Measurements from ENCODE around the gene RASGEF1C.

Gene RASGEF1C

DNA sequence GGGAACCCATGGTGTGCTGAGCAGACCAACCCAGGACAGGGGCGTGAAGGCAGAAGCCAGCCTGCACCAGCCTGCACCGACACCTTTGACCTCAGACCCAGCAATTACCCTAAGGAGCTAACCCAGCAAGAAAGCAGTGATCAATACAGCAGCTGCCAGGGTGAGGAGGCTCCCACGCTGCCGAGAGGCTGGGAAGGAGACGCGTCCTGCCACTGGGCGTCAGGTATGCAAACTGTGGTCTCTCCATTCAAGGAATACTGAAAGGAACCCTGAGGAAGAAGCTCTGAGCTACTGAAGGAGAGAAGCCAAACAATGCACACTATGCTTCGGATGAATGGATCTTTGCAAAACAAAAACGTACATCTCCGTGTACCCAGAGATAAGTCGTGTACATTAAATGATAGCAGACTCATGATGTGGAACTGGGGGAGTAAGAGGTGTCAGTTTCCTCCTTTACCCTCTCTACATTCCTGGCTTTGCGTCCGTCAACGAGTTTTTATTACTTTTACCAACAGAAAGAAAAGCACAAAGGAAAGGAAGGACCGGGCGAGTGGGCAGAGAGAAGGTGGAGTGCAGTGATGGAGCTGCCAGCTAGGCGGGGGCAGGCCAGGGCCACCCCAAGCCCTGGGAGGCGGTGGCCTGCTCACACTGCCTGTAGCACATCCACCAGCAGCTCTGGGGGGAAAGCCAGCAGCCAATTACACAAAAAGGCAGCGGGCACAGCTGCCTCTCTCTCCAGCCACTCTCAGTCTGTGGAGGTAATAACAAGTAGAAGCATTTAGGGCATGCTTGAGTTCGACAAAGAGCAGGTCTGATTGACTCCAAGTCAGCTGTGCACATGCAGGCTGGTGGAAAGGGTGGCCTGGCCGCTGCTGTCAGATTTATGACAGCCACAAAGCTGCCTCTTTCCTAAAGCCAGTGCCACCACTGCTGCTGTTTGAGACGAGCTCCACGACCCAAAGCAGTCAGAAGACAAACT, 29.3 kb downstream of the RASGEF1C start:
- DNase-seq, result no peak

DNA sequence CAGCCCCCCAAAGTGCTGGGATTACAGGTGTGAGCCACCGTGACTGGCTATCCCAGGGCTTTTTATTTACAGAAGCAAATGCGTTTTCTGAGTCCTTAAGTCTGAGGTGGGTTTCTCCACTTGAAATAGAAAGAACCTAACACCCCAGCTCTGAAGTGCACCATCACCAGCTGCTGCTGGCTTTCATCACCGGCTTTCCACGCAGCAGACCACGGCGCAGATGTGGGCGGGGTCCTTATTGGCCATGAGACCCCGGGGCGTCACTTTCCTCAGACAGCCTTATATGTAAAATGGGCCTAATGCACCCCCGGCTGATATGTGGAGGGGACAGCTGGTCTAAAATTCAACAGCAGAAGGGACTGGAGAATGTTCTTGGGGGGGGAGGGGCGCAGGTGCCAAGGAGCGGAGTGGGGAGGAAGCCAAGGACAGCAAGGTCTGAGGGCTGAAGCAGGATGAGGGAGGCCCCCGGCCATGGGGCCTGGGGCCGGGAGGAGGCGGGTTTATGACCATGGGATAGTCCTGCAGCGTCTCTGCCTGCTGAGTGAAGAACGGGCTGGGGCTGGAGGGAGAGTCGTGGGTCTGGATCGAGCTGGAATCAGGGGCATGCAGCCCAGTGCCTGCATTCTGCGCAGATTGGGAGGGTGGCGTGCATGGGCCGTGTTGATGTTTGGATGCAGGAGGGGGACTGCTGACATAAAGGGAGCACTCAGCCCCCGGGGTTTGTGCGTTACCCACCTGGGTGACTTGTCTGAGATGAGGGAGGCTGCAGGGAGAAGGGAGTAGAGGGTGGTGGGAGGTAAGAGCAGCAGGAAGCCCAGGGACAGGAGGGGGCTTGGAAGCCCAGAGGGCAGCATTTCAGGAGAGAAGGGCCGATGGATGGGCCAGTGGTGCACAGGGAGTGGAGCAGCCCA, 30.2 kb downstream of the RASGEF1C start:
- DNase-seq, result no peak

GRCh38 chr5:180176191-180176590, 32.8 kb downstream of the RASGEF1C start:
- no peak for DNase-seq

DNA sequence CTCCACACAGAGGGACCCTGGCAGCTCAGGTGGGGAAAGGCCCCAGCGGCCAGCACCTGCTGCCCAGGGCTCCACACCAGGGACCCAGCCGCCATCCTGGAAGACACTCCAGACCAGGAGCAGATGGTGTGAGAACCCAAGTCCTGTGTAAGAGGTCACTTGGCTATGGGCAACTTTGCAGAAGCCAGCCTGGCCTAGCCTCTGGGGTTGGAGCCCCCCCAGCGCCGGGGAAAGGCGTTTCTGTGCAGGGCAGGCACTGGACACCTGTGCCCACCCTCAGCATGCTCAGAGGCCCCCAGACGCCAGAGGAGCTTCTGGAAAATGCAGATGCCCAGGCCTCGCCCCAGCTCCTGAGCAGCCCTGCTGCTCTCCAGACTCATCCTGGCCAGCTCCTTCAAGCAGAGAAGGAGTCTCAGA, 34.0 kb downstream of the RASGEF1C start:
- no peak for DNase-seq

DNA sequence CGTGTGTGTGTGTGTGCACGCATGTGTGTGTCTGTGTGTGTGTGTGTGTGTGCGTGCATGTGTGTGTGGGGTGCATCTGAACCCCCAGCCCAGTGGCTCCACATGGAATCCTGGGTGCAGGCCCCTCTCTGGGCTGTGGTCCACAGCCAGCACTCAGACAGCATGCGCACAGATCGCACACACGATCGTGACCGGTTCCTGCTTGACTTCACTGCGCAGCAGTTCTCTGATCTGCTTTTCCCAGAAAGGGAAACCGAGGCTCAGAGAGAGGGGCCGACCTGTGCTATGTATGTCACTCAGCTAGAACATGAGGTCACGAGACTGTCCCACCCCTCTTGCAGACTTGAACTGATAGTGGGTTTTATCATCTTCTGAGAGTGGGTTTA, 34.4 kb downstream of the RASGEF1C start:
- no peak for DNase-seq

DNA sequence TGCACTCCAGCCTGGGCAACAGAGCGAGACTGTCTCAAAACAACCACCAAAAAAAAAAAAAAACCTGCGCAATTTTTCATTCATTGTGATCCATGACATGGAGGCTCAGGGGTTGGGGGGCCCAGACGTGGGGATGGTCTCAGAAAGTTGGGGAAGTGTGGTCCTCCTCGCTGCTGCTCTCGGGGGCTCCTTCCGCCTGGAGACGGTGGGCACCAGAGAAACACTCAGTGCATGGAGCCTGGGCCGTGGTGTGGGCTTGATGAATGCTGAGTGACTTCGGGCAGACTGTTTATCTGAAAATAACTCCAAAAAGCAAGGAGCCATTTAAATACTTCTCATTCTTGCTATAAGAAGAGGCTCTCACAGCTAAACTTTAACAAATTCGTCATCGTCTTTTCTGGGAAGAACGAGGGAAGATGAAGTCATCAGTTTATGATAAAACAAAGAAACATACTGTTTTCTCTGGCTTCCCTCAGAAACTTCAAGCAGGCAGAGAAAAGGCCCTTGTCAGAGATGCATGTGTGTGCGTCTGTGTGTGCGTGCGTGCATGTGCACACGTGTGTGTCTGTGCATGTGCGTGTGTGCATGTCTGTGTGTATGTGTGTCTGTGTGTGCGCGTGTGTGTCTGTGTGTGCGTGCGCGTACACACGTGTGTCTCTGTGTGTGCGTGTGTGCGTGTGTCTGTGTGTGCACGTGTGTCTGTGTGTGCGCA, 35.0 kb downstream of the RASGEF1C start:
- no peak for DNase-seq

GRCh38 chr5:180173198-180173544, 35.8 kb downstream of the RASGEF1C start:
- no peak for DNase-seq

DNA sequence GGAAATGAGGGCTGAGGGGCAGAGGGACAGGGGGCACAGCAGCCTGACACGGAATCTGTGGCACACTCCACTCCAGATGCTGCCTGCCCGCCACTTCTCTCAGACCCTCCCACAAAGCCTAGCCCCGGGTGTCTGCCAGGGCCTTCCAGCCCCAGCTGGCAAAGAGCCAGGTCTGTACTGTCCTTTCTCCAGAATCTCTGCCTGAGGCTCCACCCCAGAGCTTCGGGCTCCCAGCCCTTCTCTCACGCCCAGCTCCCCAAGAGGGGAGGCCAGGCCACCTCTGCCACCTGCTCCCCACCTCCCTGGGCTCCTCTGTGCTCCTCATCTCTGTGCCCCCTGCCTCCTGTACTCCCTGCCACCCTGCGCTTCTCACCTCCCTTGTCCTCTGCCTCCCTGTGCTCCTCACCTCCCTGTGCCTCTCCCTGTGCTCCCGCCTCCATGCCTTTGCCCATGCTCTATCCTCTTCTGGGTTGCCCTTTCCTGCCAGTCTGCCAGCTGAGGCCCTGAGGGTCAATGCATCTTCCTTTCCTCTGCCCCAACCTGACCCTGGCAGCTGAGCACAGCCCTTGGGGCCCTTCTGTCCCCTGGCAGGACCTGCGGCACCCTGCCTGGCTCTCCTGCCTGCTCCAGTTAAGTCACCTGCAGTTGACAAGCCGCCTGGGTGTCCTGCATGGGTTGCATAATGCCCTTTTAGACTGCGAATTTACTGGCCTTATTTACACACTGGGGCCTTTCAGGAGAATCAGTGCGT, 36.4 kb downstream of the RASGEF1C start:
- no peak for DNase-seq

DNA sequence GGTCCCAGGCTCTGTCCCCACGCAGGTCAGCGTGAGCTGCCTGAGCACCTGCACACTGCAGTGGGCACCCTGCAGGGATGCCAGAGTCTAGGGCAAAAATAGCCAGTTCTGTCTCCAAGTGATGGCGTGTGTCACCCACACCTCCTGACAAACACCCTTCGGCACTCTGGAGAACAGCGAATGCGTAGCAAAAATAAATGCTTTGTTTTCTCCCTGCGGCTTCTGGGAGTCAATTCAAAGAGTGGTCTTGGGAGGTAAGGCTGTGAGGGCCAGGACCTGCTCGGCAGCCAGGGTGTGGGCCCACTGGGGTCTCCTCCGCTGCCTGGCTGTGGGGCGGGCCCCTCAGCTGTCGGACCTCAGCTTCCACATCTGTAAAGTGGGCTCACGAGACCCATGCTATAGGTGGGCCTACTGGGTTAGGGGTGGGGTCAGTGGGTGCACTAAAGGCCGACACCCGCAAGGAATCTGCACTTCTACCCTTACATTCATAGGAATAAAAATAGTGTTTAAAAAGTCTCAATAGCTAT, 37.4 kb downstream of the RASGEF1C start:
- DNase-seq, result no peak

GRCh38 chr5:180170810-180171567, 38.0 kb downstream of the RASGEF1C start:
- no peak for DNase-seq

DNA sequence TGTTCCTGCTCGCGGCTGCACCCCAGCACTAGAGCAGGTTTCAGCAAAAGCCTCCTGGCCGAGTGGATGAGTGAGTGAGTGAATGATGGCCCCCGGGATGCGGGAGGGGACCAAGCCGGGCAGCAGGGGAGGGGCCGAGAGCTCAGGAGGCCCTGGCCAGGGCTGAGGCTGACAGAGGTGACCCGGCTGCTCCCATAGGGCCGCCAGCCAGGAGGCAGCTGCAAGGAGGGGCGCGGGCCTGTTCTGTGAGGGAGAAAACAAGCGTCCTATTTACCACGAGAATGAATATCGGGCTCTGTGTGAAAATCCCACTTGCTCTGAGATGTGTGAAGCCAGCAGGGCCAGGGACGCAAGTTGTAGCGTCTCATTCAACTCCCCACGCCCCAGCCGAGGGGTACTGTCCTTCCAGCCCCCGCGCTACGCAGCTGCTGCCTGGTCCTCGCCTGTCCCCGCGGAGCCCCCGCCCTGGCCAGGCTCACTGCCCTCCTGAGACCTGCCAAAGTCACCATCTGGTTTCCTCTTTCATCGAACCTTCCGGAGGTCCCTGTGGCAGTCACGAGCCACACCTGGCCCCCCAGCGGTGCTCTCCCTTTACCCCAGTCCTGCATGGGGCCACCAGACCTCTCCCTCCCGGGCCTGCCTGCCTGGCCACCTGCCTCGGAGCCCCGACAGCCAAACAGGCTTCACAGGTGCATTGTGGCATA, 38.8 kb downstream of the RASGEF1C start:
- DNase-seq, result no peak

- DNase-seq, result no peak
Observed at GRCh38 chr5:180169248-180170105, 39.5 kb downstream of the RASGEF1C start.

GRCh38 chr5:180168758-180169157, 40.3 kb downstream of the RASGEF1C start:
- DNase-seq, result no peak

DNA sequence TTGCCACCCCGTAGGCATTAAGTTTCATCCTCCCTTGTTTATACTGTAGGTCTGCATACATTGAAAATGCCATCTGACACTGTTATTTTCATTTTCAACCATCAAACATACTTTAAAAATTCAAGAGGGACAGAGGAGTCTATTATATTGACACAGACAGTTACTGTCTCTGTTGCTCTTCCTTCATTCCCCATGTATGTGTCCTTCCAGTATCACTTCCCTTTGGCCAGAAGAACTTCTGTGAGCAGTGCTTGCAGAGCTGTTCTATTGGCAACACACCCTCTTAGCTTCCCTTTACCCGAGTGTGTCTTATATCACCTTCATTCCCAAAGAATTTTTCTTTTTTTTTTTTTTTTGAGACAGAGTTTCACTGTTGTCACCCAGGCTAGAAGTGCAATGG, 42.8 kb downstream of the RASGEF1C start:
- no peak for DNase-seq

DNA sequence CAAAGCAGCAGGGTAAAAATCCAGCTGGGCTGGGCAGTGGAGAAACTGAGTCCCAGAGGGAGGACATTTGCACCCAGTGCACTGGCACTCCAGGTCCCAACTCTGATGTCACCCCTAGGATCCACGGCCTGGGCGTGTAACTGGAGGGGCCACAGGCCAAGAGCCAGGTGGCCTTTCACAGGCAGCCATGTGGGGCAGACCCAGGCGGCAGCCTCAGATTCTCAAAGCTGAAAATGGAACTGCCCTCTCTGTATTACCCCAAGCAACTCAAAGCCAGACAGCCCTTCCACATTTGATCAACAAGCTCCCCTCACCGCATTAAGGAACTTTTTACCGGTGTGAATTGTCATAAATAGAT, 46.7 kb downstream of the RASGEF1C start:
- DNase-seq, result no peak

DNA sequence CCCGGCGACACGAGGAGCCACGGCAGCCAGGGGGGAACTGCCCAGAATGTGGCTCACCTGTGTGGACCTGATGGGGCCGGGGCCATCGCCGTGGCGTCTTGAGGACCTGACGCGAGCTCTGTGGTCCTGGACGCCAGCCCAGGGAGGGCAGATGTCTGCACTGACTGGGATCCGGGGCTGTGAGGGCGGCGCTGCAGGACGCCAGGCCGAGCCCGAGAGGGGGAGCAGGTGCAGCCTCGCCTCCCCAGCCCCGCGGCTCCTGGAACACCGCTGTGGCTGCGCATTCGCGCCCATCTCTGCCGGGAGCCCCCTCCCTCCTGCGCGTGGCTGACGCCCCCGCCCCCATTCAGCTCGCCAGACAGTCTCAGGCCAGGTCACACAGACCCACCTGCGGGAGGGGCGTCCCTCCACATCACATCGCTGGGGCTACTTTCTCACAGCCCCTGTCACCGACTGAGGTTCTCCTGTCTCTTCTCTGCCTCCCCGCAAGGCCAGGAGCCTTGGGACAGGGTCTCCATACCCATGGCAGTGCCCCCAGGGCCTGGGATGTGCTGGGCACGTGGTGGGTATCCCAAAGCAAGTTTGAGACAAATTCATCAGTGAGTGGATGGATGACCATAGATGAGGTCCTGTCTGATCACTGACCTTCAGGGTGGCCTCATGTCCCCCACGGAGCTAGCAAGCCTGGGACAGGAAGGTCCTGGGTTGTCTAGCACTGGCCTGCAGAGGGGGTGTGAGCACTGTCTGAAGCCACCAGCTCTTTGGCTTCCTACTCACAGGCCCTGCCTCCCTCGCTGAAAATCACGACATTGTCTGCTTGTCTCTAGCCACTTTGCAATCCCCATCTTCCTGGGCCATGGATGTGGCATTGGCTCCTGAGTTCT, 47.3 kb downstream of the RASGEF1C start:
- DNase-seq, result no peak

- DNase-seq, result no peak
Observed at GRCh38 chr5:180160789-180161188, 48.2 kb downstream of the RASGEF1C start.

DNA sequence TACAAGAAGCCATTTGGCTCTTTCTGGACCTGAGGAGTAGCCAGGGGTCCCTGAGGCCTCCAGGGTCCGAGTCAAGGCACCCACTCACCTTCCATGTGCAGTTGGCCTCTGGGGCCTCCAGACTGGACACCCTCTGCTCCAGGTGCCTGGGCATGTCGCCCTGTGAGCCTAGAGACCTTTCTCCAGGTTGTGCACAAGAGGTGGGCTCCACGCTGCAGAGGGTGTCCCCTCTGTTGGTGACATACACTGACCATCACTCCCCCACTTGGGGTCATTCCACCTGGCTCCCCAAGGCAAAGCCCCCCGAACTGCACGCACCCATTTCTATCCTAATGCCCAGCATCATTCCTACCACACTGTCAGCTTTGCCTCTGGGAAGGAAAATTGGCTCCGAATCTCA, 48.8 kb downstream of the RASGEF1C start:
- no peak for DNase-seq

DNA sequence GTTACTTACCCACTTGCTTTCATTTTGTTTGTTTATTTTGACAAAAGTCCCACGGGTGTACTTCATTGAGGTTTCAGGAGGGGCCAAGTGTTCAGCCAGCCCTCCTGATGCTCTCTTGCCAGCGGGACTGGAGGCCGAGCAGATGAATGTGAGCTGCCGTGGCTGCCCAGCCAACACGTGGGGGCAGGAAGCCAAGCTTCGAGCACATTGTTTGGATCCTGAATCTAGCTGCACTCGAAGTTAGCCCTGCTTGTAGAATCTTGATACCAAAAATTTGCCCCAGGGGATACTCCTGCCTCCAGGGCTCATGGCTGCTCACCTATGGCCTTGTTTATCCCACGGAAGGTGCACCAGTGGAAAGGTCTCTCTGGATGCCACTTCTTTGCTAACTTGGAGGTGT, 49.3 kb downstream of the RASGEF1C start:
- no peak for DNase-seq
